ENCODE results near the gene ARAF. TPM values are rescaled to one million over a fixed set of nuclear protein-coding genes. Genes with fewer than 3 reads are reported as not detected.

The ARAF gene
- total and polyA plus RNA-seq, 4 donors = 32.6 to 85.9 (median 47.0) TPM

DNA sequence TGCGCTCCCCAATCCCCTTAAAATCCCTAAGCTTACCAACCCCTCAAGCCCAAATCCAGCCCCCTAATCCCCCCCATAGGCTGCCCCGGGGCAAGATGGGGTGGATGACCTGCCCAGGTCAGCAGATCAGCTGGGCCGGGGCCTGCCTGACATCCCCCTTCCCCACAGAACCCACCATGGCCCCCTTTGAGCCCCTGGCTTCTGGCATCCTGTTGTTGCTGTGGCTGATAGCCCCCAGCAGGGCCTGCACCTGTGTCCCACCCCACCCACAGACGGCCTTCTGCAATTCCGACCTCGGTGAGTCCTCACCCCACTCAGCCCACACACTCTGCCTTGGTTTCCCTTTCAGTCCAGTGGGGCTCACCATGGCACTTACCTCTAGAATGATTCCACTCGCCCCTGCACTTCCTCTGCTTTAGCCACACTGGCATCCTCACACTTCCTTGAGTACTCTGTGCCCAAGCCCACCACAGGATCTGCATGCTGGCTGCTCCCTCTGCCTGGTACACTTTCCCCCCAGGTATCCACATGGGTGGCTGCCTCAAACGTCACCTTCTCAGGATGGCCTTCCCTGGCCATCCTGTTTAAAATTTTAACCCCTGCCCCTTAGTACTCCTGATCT lies 22.3 kb downstream of the ARAF start:
- Histone ChIP-seq H3K27me3 (ENCODE audit: control insufficient read depth in 3 of 3, insufficient read depth in 3 of 3, low read length in 2 of 3) (no peaks in the 10 kb centered on the region), H3K9me3 (ENCODE audit: control insufficient read depth in 4 of 4, insufficient read depth in 3 of 4, low read length in 3 of 4) (no peaks in the 10 kb centered on the region), H3K27ac (ENCODE audit: low read depth in 1 of 2, low read length in 1 of 2) (peak overlapping the region; percentile 49 to 87), H3K4me1 (ENCODE audit: control insufficient read depth in 5 of 5, insufficient read depth in 5 of 5, low read length in 5 of 5) (peaks cover 0 to 14% (median 3%) of the 10 kb centered on the region in 5 donors), H3K4me3 (peak overlapping the region; percentile 16), H3K9ac (ENCODE audit: insufficient read depth in 1 of 2, low read length in 2 of 2) (peak overlapping the region in 1 of 2 donors; percentile 23), H3K36me3 (ENCODE audit: control insufficient read depth in 4 of 4, insufficient read depth in 4 of 4, low read length in 4 of 4) (peaks cover 0 to 4% (median 0%) of the 10 kb centered on the region in 4 donors)
- ATAC-seq (ENCODE audit: insufficient read depth, low FRiP score) (no peak), DNase-seq (no peak)
- TF ChIP-seq, protein P1, sequence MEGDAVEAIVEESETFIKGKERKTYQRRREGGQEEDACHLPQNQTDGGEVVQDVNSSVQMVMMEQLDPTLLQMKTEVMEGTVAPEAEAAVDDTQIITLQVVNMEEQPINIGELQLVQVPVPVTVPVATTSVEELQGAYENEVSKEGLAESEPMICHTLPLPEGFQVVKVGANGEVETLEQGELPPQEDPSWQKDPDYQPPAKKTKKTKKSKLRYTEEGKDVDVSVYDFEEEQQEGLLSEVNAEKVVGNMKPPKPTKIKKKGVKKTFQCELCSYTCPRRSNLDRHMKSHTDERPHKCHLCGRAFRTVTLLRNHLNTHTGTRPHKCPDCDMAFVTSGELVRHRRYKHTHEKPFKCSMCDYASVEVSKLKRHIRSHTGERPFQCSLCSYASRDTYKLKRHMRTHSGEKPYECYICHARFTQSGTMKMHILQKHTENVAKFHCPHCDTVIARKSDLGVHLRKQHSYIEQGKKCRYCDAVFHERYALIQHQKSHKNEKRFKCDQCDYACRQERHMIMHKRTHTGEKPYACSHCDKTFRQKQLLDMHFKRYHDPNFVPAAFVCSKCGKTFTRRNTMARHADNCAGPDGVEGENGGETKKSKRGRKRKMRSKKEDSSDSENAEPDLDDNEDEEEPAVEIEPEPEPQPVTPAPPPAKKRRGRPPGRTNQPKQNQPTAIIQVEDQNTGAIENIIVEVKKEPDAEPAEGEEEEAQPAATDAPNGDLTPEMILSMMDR (IDR thresholded peaks at IDR 0.05; ENCODE audit: control extremely low read depth, extremely low read depth) = no peak
- 44 to 60% methylated on average over 8 of the region's 8 CpGs for WGBS, 2 donors

DNA sequence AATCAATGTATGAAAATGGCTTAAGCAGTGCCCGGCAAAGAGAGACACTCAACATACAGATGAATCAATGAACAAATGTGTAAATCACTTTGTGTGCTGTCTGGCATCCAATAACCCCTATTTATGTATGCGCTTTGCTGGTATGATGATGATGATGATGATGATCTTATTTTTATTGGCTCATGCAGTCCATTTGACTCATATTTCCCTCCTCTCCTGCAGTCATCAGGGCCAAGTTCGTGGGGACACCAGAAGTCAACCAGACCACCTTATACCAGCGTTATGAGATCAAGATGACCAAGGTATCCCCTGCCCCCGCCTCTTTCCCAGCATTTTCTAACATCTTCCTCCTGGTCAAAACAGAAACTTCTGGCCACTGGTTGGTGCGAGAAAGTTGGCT lies 23.7 kb downstream of the ARAF start:
- TF ChIP-seq, protein P1 (IDR thresholded peaks at IDR 0.05; ENCODE audit: control extremely low read depth, extremely low read depth) = no peak
- WGBS, 2 donors = 71 to 93% methylated on average over 6 of the region's 6 CpGs

GRCh38 chrX:47585273-47585672 lies 24.3 kb downstream of the ARAF start:
- WGBS, 2 donors = 69 to 89% methylated on average over 16 of the region's 16 CpGs

More for the DNA sequence above, 23.7 kb downstream of the ARAF start:
- Histone ChIP-seq H3K4me1 (ENCODE audit: control insufficient read depth in 5 of 5, insufficient read depth in 5 of 5, low read length in 5 of 5) (peaks cover 0 to 11% (median 0%) of the 10 kb centered on the region in 5 donors), H3K9ac (ENCODE audit: insufficient read depth in 1 of 2, low read length in 2 of 2) (peak overlapping the region in 1 of 2 donors; percentile 42), H3K27ac (ENCODE audit: low read depth in 1 of 2, low read length in 1 of 2) (no peak overlapping the region), H3K27me3 (ENCODE audit: control insufficient read depth in 3 of 3, insufficient read depth in 3 of 3, low read length in 2 of 3) (no peaks in the 10 kb centered on the region), H3K9me3 (ENCODE audit: control insufficient read depth in 4 of 4, insufficient read depth in 3 of 4, low read length in 3 of 4) (no peaks in the 10 kb centered on the region), H3K36me3 (ENCODE audit: control insufficient read depth in 4 of 4, insufficient read depth in 4 of 4, low read length in 4 of 4) (peaks cover 0 to 4% (median 0%) of the 10 kb centered on the region in 4 donors), H3K4me3 (no peak overlapping the region)
- DNase-seq = no peak
- ATAC-seq (ENCODE audit: insufficient read depth, low FRiP score) = no peak

More at GRCh38 chrX:47585273-47585672, 24.3 kb downstream of the ARAF start:
- no peak for ATAC-seq (ENCODE audit: insufficient read depth, low FRiP score)
- Histone ChIP-seq H3K9ac (ENCODE audit: insufficient read depth in 1 of 2, low read length in 2 of 2) (no peak overlapping the region), H3K4me3 (no peak overlapping the region), H3K9me3 (ENCODE audit: control insufficient read depth in 4 of 4, insufficient read depth in 3 of 4, low read length in 3 of 4) (no peaks in the 10 kb centered on the region), H3K27ac (ENCODE audit: low read depth in 1 of 2, low read length in 1 of 2) (peak overlapping the region in 1 of 2 donors; percentile 11), H3K36me3 (ENCODE audit: control insufficient read depth in 4 of 4, insufficient read depth in 4 of 4, low read length in 4 of 4) (peaks cover 0 to 4% (median 0%) of the 10 kb centered on the region in 4 donors), H3K4me1 (ENCODE audit: control insufficient read depth in 5 of 5, insufficient read depth in 5 of 5, low read length in 5 of 5) (peaks cover 0 to 11% (median 0%) of the 10 kb centered on the region in 5 donors), H3K27me3 (ENCODE audit: control insufficient read depth in 3 of 3, insufficient read depth in 3 of 3, low read length in 2 of 3) (no peaks in the 10 kb centered on the region)
- DNase-seq = no peak
- TF ChIP-seq, protein P1 (IDR thresholded peaks at IDR 0.05; ENCODE audit: control extremely low read depth, extremely low read depth) = no peak
